Uterus (tissue), 2 donors: Measurements from ENCODE around the gene CARD14.

Experiments used
- CTCF ChIP-seq, 4 experiments: fragments of 200-600 bp in 2 of 4; fragments of 450-650 bp in 2 of 4; sonication (generic) in 2 of 4; IDR thresholded peaks; one replicate each; pipeline ENCODE4 v1.5.1; 2016 to 2019; ENCODE audit warnings: antibody characterized with exemption in 4 of 4, mild to moderate bottlenecking in 2 of 4, moderate library complexity in 1 of 4
- POLR2A ChIP-seq, 2 donors: fragments of 450-650 bp; IDR thresholded peaks; one replicate each; pipeline ENCODE4 v1.6.1; 2016; ENCODE audit warnings: antibody characterized with exemption in 2 of 2, mild to moderate bottlenecking in 1 of 2, moderate library complexity in 1 of 2

GRCh38 chr17:80212511-80212910, 42.7 kb downstream of the CARD14 start:
- TF ChIP-seq CTCF (IDR thresholded peaks at IDR 0.05) (no peak), POLR2A (IDR thresholded peaks at IDR 0.05) (no peak)
